Cortex of kidney (tissue), 1 donor: ENCODE measurements around the gene PROS1.
"Not testable (repeated sequence)": the region's sequence is repeated elsewhere in the genome, so short reads cannot be mapped to it uniquely, and the experiment has no call there.

Source experiments
- DNase-seq: peaks from one replicate; lab custom pipeline; 2025; lab: John Stamatoyannopoulos, UW

The PROS1 gene

DNA sequence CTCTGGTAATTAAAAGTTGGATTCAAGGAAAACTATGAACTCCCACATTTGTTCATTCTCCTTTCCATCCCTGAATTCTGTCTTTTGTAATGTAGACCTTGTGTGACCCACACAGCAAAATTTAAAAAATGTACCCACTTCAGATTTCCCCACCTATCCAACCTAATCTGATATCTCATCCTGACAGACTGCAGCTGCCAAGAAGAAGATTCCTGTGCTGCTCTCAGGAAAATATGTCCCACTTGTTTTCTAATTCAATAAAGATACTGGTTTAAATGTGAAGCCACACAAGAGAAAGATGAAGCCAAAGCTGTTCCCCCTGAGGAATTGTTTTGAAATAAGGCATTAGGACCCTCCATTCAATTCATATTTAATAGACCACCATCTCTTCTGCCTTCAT, 100.3 kb downstream of the PROS1 start:
- not testable (repeated sequence) for DNase-seq

DNA sequence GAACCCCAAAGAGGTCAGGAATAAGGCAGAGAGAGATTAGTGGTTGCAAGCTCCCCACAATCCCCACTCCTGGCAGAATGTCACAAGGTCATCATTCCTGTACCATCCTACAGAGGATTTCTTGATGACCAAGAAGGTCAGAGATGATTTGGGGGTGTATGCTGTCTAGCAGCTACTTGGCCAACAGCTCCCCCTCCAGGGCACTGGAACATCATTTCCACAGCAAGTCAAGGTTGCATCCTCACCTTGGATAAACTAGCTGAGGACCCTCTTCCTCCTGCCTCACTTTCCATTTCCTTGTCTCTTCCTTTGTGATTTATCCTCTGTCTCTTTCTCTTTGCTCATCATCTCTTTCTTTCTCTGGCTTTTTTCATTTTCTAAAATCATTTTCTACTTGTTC, 106.3 kb downstream of the PROS1 start:
- no peak for DNase-seq

DNA sequence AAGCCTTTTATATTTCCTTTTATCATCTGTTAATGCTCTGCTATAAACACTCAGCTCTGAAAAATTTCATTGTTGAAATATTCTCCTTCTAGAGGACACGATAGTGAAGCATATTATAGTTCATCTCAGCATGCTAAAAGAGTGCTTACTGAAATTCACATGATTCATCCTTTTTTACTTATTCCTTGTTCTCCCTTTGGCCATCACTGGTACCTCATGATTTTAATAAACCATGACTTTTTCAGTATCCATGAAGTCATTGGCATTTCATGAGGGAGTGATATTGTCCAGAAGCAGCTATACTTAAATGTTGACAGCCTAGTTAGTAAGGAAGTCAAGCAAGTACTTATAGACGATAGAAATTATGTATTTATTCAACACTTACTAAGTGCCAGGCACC, 112.7 kb downstream of the PROS1 start:
- DNase-seq: no peak

DNA sequence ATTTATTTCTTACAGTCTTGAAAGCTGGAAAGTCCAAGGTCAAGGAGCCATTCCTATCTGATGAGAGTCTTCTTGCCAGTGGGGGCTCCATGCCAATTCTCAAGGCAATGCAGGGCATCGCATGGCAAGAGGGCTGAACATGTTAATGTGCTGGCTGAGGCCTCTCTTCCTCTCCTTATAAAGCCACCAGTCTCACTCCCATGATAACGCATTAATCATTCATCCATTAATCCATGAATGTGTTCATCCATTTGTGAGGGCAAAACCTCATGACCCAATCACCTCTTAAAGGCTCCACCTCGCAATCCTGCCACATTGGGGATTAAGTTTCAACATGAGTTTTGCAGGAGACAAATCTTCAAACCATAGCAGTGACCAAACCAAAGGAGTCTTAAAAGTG, 118.3 kb downstream of the PROS1 start:
- no peak for DNase-seq

DNA sequence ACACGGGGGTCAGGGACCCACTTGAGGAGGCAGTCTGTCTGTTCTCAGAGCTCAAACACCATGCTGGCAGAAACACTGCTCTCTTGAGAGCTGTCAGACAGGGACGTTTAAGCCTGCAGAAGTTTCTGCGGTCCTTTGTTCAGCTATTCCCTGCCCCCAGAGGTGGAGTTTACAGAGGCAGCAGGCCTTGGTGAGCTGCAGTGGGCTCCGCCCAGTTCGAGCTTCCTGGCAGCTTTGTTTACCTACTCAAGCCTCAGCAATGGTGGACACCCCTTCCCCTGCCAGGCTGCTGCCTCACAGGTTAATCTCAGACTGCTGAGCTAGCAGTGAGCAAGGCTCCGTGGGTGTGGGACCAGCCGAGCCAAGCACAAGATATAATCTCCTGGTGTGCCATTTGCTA, 121.5 kb downstream of the PROS1 start:
- not testable (repeated sequence) for DNase-seq

DNA sequence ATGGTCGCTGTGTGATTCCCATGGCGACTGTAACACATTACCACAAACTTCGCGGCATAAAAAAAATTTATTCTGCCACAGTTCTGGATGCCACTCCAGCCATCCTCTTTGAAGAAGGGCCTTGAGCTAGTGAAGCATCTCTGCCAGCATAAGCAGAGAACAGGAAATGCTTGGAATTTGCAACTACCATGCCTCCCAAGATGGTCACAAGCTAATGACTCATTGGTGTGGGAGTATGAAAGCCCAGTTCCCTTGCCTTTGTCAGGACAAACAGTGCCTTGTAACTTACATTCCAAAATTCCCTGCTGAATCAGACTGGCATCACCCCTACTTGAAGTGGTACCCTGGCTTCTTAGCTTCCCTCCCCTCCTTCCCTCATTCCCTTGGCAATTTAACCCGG, 129.7 kb downstream of the PROS1 start:
- DNase-seq: no peak

DNA sequence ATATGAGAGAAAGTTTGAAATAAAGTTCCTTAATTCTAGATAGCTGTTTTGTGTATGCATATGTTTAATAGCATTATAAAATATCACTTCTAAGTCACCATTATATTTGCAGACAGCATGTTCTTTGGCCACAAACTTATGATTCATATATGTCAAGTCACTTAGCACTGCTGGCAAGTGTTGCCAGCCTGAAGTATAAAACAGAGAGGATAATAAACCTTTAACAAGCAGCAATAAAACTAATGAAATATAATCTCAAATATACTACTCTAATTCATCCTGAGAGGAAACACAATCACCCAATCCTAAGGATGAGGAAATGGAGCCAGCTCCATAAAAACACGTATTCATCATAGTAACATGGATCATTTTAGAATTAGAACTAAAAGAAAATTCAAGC, 134.5 kb downstream of the PROS1 start:
- not testable (repeated sequence) for DNase-seq
